HepG2 (cell line): ENCODE measurements around the gene EEF1A2. TPM values are rescaled to one million over a fixed set of nuclear protein-coding genes. Genes with fewer than 3 reads are reported as not detected.

Source experiments
- HNF4A ChIP-seq: sonication (generic); formaldehyde crosslinking; IDR thresholded peaks from 2 replicates; pipeline ENCODE4 v1.4.0; 2020; ENCODE audit warnings: missing genetic modification reagents
- MAFK ChIP-seq, 2 experiments: IDR thresholded peaks in 1 of 2; conservative IDR thresholded peaks in 1 of 2; 2 replicates each; pipeline ENCODE4 v1.6.1; 2011; ENCODE audit warnings: improper control_type of control experiment in 2 of 2, low read length in 2 of 2
- MTF2 ChIP-seq: sonication (generic); formaldehyde crosslinking; IDR thresholded peaks from 2 replicates; pipeline ENCODE4 v1.5.0; 2020; ENCODE audit warnings: missing genetic modification reagents, borderline replicate concordance
- NRL ChIP-seq: sonication (generic); formaldehyde crosslinking; IDR thresholded peaks from 2 replicates; pipeline ENCODE4 v1.5.0; 2020; ENCODE audit warnings: missing genetic modification reagents, mild to moderate bottlenecking, moderate library complexity, borderline replicate concordance
- ZNF234 ChIP-seq: sonication (generic); formaldehyde crosslinking; conservative IDR thresholded peaks from 2 replicates; pipeline ENCODE4 v1.5.1; 2020; ENCODE audit warnings: mild to moderate bottlenecking, missing genetic modification reagents
- ZNF672 ChIP-seq: sonication (generic); formaldehyde crosslinking; IDR thresholded peaks from 2 replicates; pipeline ENCODE4 v1.8.1; 2022; ENCODE audit warnings: missing genetic modification reagents
- polyA plus RNA-seq, 8 experiments: library from polyadenylated mRNA; depleted of rRNA in 3 of 8; stranded (reverse) in 7 of 8; unstranded in 1 of 8; fragments of >200 nt; fragmentation: Illumina TruSeq in 4 of 8; extraction: Trizol in 4 of 8; gene quantifications; 2 replicates each; pipeline versions ENCODE4 v1.2.1 to v1.2.3, GENCODE V29; 2011 to 2016; ENCODE audit warnings: low read depth in 4 of 8, missing spikeins in 1 of 8, mixed read lengths in 1 of 8; ENCODE audit not compliant: insufficient read depth in 1 of 8
- total RNA-seq, 5 experiments: library from RNA; depleted of rRNA; stranded (reverse); fragments of >200 nt; fragmentation: Illumina TruSeq; extraction: Trizol; gene quantifications; 2 replicates each; pipeline ENCODE4 v1.2.3, GENCODE V29; 2016; ENCODE audit warnings: low read depth in 1 of 5
- TF ChIP-seq, protein P1 (sequence below): sonication (generic); formaldehyde crosslinking; IDR thresholded peaks from 2 replicates; pipeline ENCODE4 v1.5.1; 2020; ENCODE audit warnings: mild to moderate bottlenecking, missing genetic modification reagents, moderate library complexity
- TF ChIP-seq, protein P2 (sequence below): IDR thresholded peaks from 2 replicates; pipeline ENCODE4 v1.6.1; 2012; ENCODE audit warnings: inconsistent platforms

Gene EEF1A2
- total and polyA plus RNA-seq, 2 of the 13 experiments (the other 11 are each of a cell fraction or from before 2014, with no cell fraction given), result 0.44 to 0.87 TPM

DNA sequence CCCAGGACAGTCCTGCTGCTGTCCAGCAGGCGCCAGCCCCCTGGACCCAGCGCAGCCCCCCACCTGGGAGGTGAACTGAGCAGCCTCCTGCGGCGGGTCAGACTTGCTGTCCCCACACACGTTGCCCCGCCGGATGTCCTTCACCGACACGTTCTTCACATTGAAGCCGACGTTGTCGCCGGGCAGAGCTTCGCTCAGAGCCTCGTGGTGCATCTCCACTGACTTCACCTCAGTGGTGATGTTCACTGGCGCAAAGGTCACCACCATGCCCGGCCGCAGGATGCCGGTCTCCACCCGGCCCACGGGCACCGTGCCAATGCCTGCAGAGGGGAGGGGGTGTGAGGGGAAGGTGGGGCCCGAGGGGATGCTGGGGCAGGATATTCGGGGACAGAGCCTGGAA lies 8.5 kb downstream of the EEF1A2 start (continued):
- TF ChIP-seq, protein P1, sequence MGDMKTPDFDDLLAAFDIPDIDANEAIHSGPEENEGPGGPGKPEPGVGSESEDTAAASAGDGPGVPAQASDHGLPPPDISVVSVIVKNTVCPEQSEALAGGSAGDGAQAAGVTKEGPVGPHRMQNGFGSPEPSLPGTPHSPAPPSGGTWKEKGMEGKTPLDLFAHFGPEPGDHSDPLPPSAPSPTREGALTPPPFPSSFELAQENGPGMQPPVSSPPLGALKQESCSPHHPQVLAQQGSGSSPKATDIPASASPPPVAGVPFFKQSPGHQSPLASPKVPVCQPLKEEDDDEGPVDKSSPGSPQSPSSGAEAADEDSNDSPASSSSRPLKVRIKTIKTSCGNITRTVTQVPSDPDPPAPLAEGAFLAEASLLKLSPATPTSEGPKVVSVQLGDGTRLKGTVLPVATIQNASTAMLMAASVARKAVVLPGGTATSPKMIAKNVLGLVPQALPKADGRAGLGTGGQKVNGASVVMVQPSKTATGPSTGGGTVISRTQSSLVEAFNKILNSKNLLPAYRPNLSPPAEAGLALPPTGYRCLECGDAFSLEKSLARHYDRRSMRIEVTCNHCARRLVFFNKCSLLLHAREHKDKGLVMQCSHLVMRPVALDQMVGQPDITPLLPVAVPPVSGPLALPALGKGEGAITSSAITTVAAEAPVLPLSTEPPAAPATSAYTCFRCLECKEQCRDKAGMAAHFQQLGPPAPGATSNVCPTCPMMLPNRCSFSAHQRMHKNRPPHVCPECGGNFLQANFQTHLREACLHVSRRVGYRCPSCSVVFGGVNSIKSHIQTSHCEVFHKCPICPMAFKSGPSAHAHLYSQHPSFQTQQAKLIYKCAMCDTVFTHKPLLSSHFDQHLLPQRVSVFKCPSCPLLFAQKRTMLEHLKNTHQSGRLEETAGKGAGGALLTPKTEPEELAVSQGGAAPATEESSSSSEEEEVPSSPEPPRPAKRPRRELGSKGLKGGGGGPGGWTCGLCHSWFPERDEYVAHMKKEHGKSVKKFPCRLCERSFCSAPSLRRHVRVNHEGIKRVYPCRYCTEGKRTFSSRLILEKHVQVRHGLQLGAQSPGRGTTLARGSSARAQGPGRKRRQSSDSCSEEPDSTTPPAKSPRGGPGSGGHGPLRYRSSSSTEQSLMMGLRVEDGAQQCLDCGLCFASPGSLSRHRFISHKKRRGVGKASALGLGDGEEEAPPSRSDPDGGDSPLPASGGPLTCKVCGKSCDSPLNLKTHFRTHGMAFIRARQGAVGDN (CRISPR knock-in tag), result peak; percentile 54
- 0 out of 2 replicates have a peak, but pooled peaks have one; percentile 30 for TF ChIP-seq ZNF672 (CRISPR knock-in tag)
- TF ChIP-seq NRL (CRISPR knock-in tag), result peak; percentile 54; the same call in 1 of the 2 replicates
- TF ChIP-seq MAFK (conservative IDR thresholded peaks at IDR 0.05 in 1 of 2, IDR thresholded peaks at IDR 0.05 in 1 of 2; ENCODE audit: low read length in 2 of 2), result no peak
- TF ChIP-seq HNF4A (CRISPR knock-in tag), result 0 out of 2 replicates have a peak, but pooled peaks have one; percentile 21
- TF ChIP-seq, protein P2, sequence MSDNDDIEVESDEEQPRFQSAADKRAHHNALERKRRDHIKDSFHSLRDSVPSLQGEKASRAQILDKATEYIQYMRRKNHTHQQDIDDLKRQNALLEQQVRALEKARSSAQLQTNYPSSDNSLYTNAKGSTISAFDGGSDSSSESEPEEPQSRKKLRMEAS, result peak; percentile 43; the same call in 1 of the 2 replicates
- TF ChIP-seq MTF2 (CRISPR knock-in tag), result peak; percentile 61; the same call in 1 of the 2 replicates
- no peak for TF ChIP-seq ZNF234 (CRISPR knock-in tag)
- TF ChIP-seq, all 625 proteins: peak for 17
